Liver (tissue), 9 donors: ENCODE data around the gene TMPRSS6. TPM values are rescaled to one million over a fixed set of nuclear protein-coding genes. Genes with fewer than 3 reads are reported as not detected.

Experiments used
- DNase-seq: peaks from one replicate; pipeline ENCODE4 v3.0.0-alpha.2; 2017; ENCODE audit warnings: low spot score
- H3K27ac ChIP-seq, 2 donors: one replicate each; pipeline ENCODE4 v1.7.0; 2013; ENCODE audit warnings: inconsistent platforms in 2 of 2, low read length in 2 of 2, control low read depth in 1 of 2, low read depth in 1 of 2, mild to moderate bottlenecking in 1 of 2
- H3K27me3 ChIP-seq, 4 donors: one replicate each; pipeline versions ENCODE4 v1.6.1 to v1.7.0; 2013; ENCODE audit warnings: low read length in 3 of 4, inconsistent platforms in 1 of 4, mild to moderate bottlenecking in 1 of 4, moderate library complexity in 1 of 4; ENCODE audit not compliant: control insufficient read depth in 4 of 4, insufficient read depth in 4 of 4
- H3K36me3 ChIP-seq, 4 donors: one replicate each; pipeline versions ENCODE4 v1.6.1 to v1.7.0; 2013; ENCODE audit warnings: low read length in 3 of 4, mild to moderate bottlenecking in 3 of 4, low read depth in 1 of 4, moderate library complexity in 1 of 4; ENCODE audit not compliant: control insufficient read depth in 4 of 4, insufficient read depth in 3 of 4
- H3K4me1 ChIP-seq, 4 donors: one replicate each; pipeline versions ENCODE4 v1.6.1 to v1.7.0; 2013; ENCODE audit warnings: low read length in 3 of 4, mild to moderate bottlenecking in 3 of 4, moderate library complexity in 1 of 4; ENCODE audit not compliant: control insufficient read depth in 4 of 4, insufficient read depth in 4 of 4
- H3K4me3 ChIP-seq, 3 donors: one replicate each; pipeline versions ENCODE4 v1.6.1 to v1.7.0; 2013; ENCODE audit warnings: low read length in 3 of 3, control low read depth in 1 of 3, low read depth in 1 of 3, mild to moderate bottlenecking in 1 of 3
- H3K9ac ChIP-seq, 2 donors: one replicate each; pipeline ENCODE4 v1.7.0; 2013; ENCODE audit warnings: low read length in 2 of 2, mild to moderate bottlenecking in 2 of 2, moderate library complexity in 2 of 2, control low read depth in 1 of 2, low read depth in 1 of 2
- H3K9me3 ChIP-seq, 4 donors: one replicate each; pipeline versions ENCODE4 v1.6.1 to v1.7.0; 2013; ENCODE audit warnings: low read length in 3 of 4; ENCODE audit not compliant: control insufficient read depth in 4 of 4
- ATF3 ChIP-seq: IDR thresholded peaks from 2 replicates; pipeline ENCODE4 v1.6.1; 2016; ENCODE audit warnings: antibody characterized with exemption
- CTCF ChIP-seq: fragments of 150-350 bp; IDR thresholded peaks from 2 replicates; pipeline ENCODE4 v1.5.1; 2017; ENCODE audit warnings: improper control_type of control experiment, low read depth, low read length; ENCODE audit not compliant: missing input control
- EGR1 ChIP-seq, 2 donors: IDR thresholded peaks; 2 replicates each; pipeline ENCODE4 v1.6.1; 2016 to 2018; ENCODE audit warnings: antibody characterized with exemption in 2 of 2, low read depth in 2 of 2
- FOXA1 ChIP-seq: IDR thresholded peaks from 2 replicates; pipeline ENCODE4 v1.6.1; 2016; ENCODE audit warnings: antibody characterized with exemption
- FOXA2 ChIP-seq: IDR thresholded peaks from 2 replicates; pipeline ENCODE4 v1.6.1; 2016; ENCODE audit warnings: antibody characterized with exemption
- GABPA ChIP-seq, 2 donors: IDR thresholded peaks in 1 of 2; conservative IDR thresholded peaks in 1 of 2; 2 replicates each; pipeline ENCODE4 v1.6.1; 2016; ENCODE audit warnings: antibody characterized with exemption in 2 of 2, mild to moderate bottlenecking in 1 of 2, moderate library complexity in 1 of 2
- HNF4G ChIP-seq: IDR thresholded peaks from 2 replicates; pipeline ENCODE4 v1.6.1; 2016; ENCODE audit warnings: antibody characterized with exemption
- JUND ChIP-seq, 2 donors: IDR thresholded peaks; 2 replicates each; pipeline ENCODE4 v1.6.1; 2016; ENCODE audit warnings: antibody characterized with exemption in 2 of 2
- MAX ChIP-seq: IDR thresholded peaks from 2 replicates; pipeline ENCODE4 v1.6.1; 2016; ENCODE audit warnings: antibody characterized with exemption
- NR2F2 ChIP-seq: IDR thresholded peaks from 2 replicates; pipeline ENCODE4 v1.6.1; 2016; ENCODE audit warnings: antibody characterized with exemption
- RAD21 ChIP-seq, 2 donors: IDR thresholded peaks; 2 replicates each; pipeline ENCODE4 v1.6.1; 2016; ENCODE audit warnings: antibody characterized with exemption in 2 of 2, mild to moderate bottlenecking in 2 of 2
- REST ChIP-seq: IDR thresholded peaks from 2 replicates; pipeline ENCODE4 v1.6.1; 2016; ENCODE audit warnings: antibody characterized with exemption, mild to moderate bottlenecking
- RXRA ChIP-seq, 2 donors: IDR thresholded peaks; 2 replicates each; pipeline ENCODE4 v1.6.1; 2017 to 2018; ENCODE audit warnings: antibody characterized with exemption in 2 of 2, mild to moderate bottlenecking in 1 of 2
- SP1 ChIP-seq: IDR thresholded peaks from 2 replicates; pipeline ENCODE4 v1.6.1; 2018; ENCODE audit warnings: antibody characterized with exemption, mild to moderate bottlenecking
- TAF1 ChIP-seq: conservative IDR thresholded peaks from 2 replicates; pipeline ENCODE4 v1.6.1; 2016; ENCODE audit warnings: antibody characterized with exemption, mild to moderate bottlenecking
- YY1 ChIP-seq: IDR thresholded peaks from 2 replicates; pipeline ENCODE4 v1.6.1; 2016; ENCODE audit warnings: antibody characterized with exemption, mild to moderate bottlenecking
- ZBTB33 ChIP-seq: IDR thresholded peaks from 2 replicates; pipeline ENCODE4 v1.6.1; 2016; ENCODE audit warnings: antibody characterized with exemption
- WGBS: extraction: QIAGEN DNeasy Blood & Tissue Kit; methylation state at CpG from one replicate; pipeline ENCODE4 v1.1.7; 2013; 5-methylcytosine and 5-hydroxymethylcytosine counted together
- polyA plus RNA-seq, 2 donors: library from polyadenylated mRNA; stranded (reverse) in 1 of 2; unstranded in 1 of 2; fragments of 200-250 nt in 1 of 2; fragments of >200 nt in 1 of 2; fragmentation: Nextera tagmentation in 1 of 2; extraction: Ambion mirVana in 1 of 2; gene quantifications; one replicate each; pipeline versions ENCODE4 v1.2.1 to v1.2.3, GENCODE V29; 2013 to 2015
- total RNA-seq, 2 donors: library from RNA; depleted of rRNA; stranded (reverse); fragments of >200 nt; gene quantifications; one replicate each; pipeline ENCODE4 v1.2.3, GENCODE V29; 2014
- donor health status: healthy.
- donor health status: healthy.
- donor health status: healthy.
- donor health status: healthy.
- donor health status: healthy.

TMPRSS6 gene
- total and polyA plus RNA-seq, 4 donors, result 12.6 to 47.1 (median 39.9) TPM

GRCh38 chr22:37037669-37038068, 71.8 kb downstream of the TMPRSS6 start:
- Histone ChIP-seq H3K9me3 (no peaks in the 10 kb centered on the region), H3K27me3 (no peaks in the 10 kb centered on the region), H3K4me3 (no peak overlapping the region), H3K9ac (no peak overlapping the region), H3K27ac (no peak overlapping the region), H3K36me3 (no peaks in the 10 kb centered on the region), H3K4me1 (peaks cover 3 to 45% (median 31%) of the 10 kb centered on the region in 4 donors)
- no peak for DNase-seq
- TF ChIP-seq RAD21 (IDR thresholded peaks at IDR 0.05), result no peak
- no peak for TF ChIP-seq MAX
- no peak for TF ChIP-seq HNF4G
- TF ChIP-seq JUND (IDR thresholded peaks at IDR 0.05), result no peak
- no peak for TF ChIP-seq REST
- TF ChIP-seq ATF3, result no peak
- TF ChIP-seq CTCF, result no peak
- TF ChIP-seq NR2F2, result no peak
- no peak for TF ChIP-seq FOXA2
- TF ChIP-seq SP1, result no peak
- no peak for TF ChIP-seq EGR1 (IDR thresholded peaks at IDR 0.05; ENCODE audit: low read depth in 2 of 2)
- 73% methylated on average over 14 of the region's 14 CpGs for WGBS

GRCh38 chr22:37036655-37037377, 72.7 kb downstream of the TMPRSS6 start:
- Histone ChIP-seq H3K27ac (no peak overlapping the region), H3K9ac (no peak overlapping the region), H3K27me3 (no peaks in the 10 kb centered on the region), H3K9me3 (no peaks in the 10 kb centered on the region), H3K4me1 (peaks cover 3 to 48% (median 37%) of the 10 kb centered on the region in 4 donors), H3K4me3 (no peak overlapping the region), H3K36me3 (no peaks in the 10 kb centered on the region)
- 95% methylated on average over 11 of the region's 11 CpGs for WGBS
- DNase-seq, result no peak
- TF ChIP-seq CTCF, result no peak
- no peak for TF ChIP-seq GABPA (IDR thresholded peaks at IDR 0.05 in 1 of 2, conservative IDR thresholded peaks at IDR 0.05 in 1 of 2)
- no peak for TF ChIP-seq ZBTB33
- no peak for TF ChIP-seq REST
- no peak for TF ChIP-seq HNF4G
- no peak for TF ChIP-seq TAF1
- TF ChIP-seq EGR1 (IDR thresholded peaks at IDR 0.05; ENCODE audit: low read depth in 2 of 2), result no peak
- TF ChIP-seq YY1, result no peak
- no peak for TF ChIP-seq FOXA1
- no peak for TF ChIP-seq MAX
- no peak for TF ChIP-seq RXRA (IDR thresholded peaks at IDR 0.05)
- TF ChIP-seq RAD21 (IDR thresholded peaks at IDR 0.05), result no peak
